HG03342 (cell line): Measurements from ENCODE around the gene AMFR.

Experiments
- ATAC-seq: cut with Tn5 transposase; IDR thresholded peaks from one replicate; pipeline ENCODE4 v1.9.1; 2021; ENCODE audit warnings: mild to moderate bottlenecking, moderate library complexity; ENCODE audit not compliant: unreplicated experiment

Gene AMFR

GRCh38 chr16:56424404-56424764 lies 961 bp downstream of the AMFR start:
- no peak for ATAC-seq

- ATAC-seq = no peak
Measured at GRCh38 chr16:56423584-56424403, 1.6 kb downstream of the AMFR start.

GRCh38 chr16:56422896-56423441 lies 2.4 kb downstream of the AMFR start:
- ATAC-seq = no peak

GRCh38 chr16:56421976-56422669 lies 3.2 kb downstream of the AMFR start:
- no peak for ATAC-seq

- no peak for ATAC-seq
Measured at GRCh38 chr16:56421313-56421712, 4.0 kb downstream of the AMFR start.

GRCh38 chr16:56420613-56421012 lies 4.7 kb downstream of the AMFR start:
- ATAC-seq = no peak

GRCh38 chr16:56419740-56420548 lies 5.4 kb downstream of the AMFR start:
- no peak for ATAC-seq

GRCh38 chr16:56417138-56417537 lies 8.2 kb downstream of the AMFR start:
- no peak for ATAC-seq

- no peak for ATAC-seq
Measured at GRCh38 chr16:56415875-56416274, 9.5 kb downstream of the AMFR start.

GRCh38 chr16:56414366-56414765 lies 11.0 kb downstream of the AMFR start:
- no peak for ATAC-seq

- ATAC-seq = no peak
Measured at GRCh38 chr16:56413381-56413780, 12.0 kb downstream of the AMFR start.

GRCh38 chr16:56411624-56412023 lies 13.7 kb downstream of the AMFR start:
- no peak for ATAC-seq

- no peak for ATAC-seq
Measured at GRCh38 chr16:56411123-56411522, 14.2 kb downstream of the AMFR start.

- ATAC-seq = no peak
Measured at GRCh38 chr16:56409195-56409594, 16.1 kb downstream of the AMFR start.

GRCh38 chr16:56408379-56409098 lies 16.8 kb downstream of the AMFR start:
- no peak for ATAC-seq

- no peak for ATAC-seq
Measured at GRCh38 chr16:56405977-56406672, 19.2 kb downstream of the AMFR start.

- ATAC-seq = no peak
Measured at GRCh38 chr16:56401482-56401881, 23.9 kb downstream of the AMFR start.

- no peak for ATAC-seq
Measured at GRCh38 chr16:56400458-56400857, 24.9 kb downstream of the AMFR start.

GRCh38 chr16:56399486-56399885 lies 25.9 kb downstream of the AMFR start:
- ATAC-seq = no peak

- no peak for ATAC-seq
Measured at GRCh38 chr16:56399047-56399446, 26.3 kb downstream of the AMFR start.
